RWPE2 (cell line): ENCODE data around the gene KAZN.

Experiments used
- ATAC-seq: fragments of 200-7000 bp; cut with Tn5 transposase; 3 replicates; pipeline ENCODE4 v1.9.1; 2021; ENCODE audit warnings: low read depth
- DNase-seq: peaks from one replicate; pipeline ENCODE4 v3.0.0-alpha.2; 2020; ENCODE audit warnings: low spot score
- H3K27ac ChIP-seq: fragments of 450-650 bp; 2 replicates; pipeline ENCODE4 v1.5.1; 2017; ENCODE audit warnings: mild to moderate bottlenecking; ENCODE audit not compliant: poor library complexity, severe bottlenecking
- H3K27me3 ChIP-seq: fragments of 250-450 bp; sonication (Bioruptor Pico); 2 replicates; pipeline ENCODE4 v1.5.1; 2021; ENCODE audit warnings: mild to moderate bottlenecking, moderate library complexity; ENCODE audit not compliant: insufficient read depth, poor library complexity, severe bottlenecking
- H3K36me3 ChIP-seq: fragments of 250-450 bp; sonication (Bioruptor Pico); 2 replicates; pipeline ENCODE4 v1.5.1; 2020; ENCODE audit warnings: low read depth, mild to moderate bottlenecking, moderate library complexity
- H3K4me1 ChIP-seq: fragments of 250-450 bp; sonication (Bioruptor Pico); 2 replicates; pipeline ENCODE4 v1.5.1; 2021; ENCODE audit warnings: mild to moderate bottlenecking, moderate library complexity; ENCODE audit not compliant: insufficient read depth, poor library complexity, severe bottlenecking
- H3K4me3 ChIP-seq: fragments of 250-450 bp; sonication (Bioruptor Pico); 2 replicates; pipeline ENCODE4 v1.5.1; 2021; ENCODE audit warnings: mild to moderate bottlenecking, moderate library complexity; ENCODE audit not compliant: severe bottlenecking
- H3K9me3 ChIP-seq: fragments of 250-450 bp; sonication (Bioruptor Pico); 2 replicates; pipeline ENCODE4 v1.5.1; 2021; ENCODE audit warnings: mild to moderate bottlenecking, moderate library complexity; ENCODE audit not compliant: severe bottlenecking
- CTCF ChIP-seq: fragments of 450-650 bp; IDR thresholded peaks from one replicate; pipeline ENCODE4 v1.5.1; 2017; ENCODE audit warnings: mild to moderate bottlenecking, moderate library complexity; ENCODE audit not compliant: poor library complexity, severe bottlenecking

Gene KAZN

DNA sequence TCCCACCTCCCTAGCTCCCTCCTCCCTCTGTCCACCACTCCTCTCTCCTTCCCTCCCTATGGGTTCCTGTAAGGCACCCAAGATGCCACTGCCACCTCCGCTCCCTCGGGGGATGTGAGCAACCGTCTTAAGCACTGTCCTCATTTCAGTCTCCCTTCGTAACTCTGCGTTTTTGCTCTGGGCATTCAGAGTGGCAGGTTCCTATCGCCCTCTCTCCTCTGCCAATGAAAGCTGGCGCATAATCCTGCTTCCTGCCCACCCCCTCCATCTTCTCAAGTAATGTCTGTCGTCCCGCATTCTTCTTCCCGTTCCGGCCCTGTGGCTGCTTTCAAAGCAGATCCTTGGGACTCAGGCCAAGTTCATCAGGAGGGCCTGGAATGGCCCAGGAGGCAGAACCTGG, 301.2 kb downstream of the KAZN start:
- Histone ChIP-seq H3K27ac (no peak overlapping the region), H3K27me3 (no peaks in the 10 kb centered on the region), H3K36me3 (no peaks in the 10 kb centered on the region), H3K4me1 (no peaks in the 10 kb centered on the region), H3K9me3 (no peaks in the 10 kb centered on the region), H3K4me3 (no peak overlapping the region)
- DNase-seq, result no peak
- no peak for TF ChIP-seq CTCF
- ATAC-seq, result no peak

DNA sequence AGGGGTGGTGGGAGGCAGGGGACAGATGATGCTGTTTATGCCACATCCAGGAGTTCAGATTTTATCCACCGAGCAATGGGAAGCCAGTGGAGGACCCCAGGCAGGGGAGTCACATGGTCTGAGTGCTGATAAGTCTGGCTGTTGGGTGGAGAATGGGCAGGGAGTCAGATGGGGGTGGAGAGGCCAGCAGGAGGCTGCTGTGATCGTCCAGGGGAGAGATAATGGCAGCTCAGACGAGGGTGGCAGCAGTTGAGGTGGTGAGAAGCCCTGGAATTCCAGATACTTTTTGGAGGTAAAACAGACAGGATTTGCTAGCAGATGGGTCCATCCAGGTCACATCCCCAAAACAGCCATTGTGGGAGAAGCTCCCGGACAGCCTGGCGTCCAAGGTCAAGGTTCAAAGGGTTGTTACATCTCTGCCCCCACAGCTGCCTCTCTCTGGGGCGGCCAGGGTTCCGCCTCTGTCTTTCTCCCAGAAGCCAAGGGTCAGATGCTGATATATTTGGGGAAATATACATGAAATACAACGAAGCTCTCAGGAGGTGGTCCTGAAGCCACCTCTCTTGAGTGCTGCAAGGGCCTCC, 303.0 kb downstream of the KAZN start:
- DNase-seq (no peak), ATAC-seq (no peak)
- H3K4me1 ChIP-seq, result no peaks in the 10 kb centered on the region
- no peaks in the 10 kb centered on the region for H3K9me3 ChIP-seq
- H3K27ac ChIP-seq, result no peak overlapping the region
- H3K4me3 ChIP-seq, result no peak overlapping the region
- no peak for TF ChIP-seq CTCF
- no peaks in the 10 kb centered on the region for H3K36me3 ChIP-seq
- no peaks in the 10 kb centered on the region for H3K27me3 ChIP-seq

- TF ChIP-seq CTCF, result no peak
- Histone ChIP-seq H3K36me3 (no peaks in the 10 kb centered on the region), H3K4me3 (no peak overlapping the region), H3K27me3 (no peaks in the 10 kb centered on the region), H3K4me1 (peaks cover 8% of the 10 kb centered on the region), H3K27ac (no peak overlapping the region), H3K9me3 (no peaks in the 10 kb centered on the region)
- DNase-seq (no peak), ATAC-seq (no peak)
These were observed 305.4 kb downstream of the KAZN start for GRCh38 chr1:14903922-14904321.

DNA sequence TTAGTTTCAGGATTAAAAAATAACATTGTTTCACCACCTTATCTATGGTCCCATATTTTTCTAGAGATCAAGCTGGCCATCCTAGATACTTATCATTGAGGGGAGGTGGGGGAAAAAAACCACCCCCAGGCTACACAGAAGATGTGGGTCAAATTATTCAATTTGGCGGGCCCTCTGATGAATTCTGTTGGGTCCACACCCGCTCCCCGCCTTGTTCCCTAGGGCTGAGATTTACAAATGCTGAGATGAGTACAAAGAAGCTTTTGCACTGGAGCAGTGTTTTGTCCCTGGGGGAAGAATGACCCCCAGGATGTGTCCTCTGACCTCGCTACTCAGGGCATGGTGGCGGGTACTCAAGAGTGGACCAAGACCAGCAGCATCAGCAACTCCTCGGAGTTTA, 308.2 kb downstream of the KAZN start:
- peaks cover 25% of the 10 kb centered on the region for H3K4me1 ChIP-seq
- DNase-seq (no peak), ATAC-seq (no peak)
- H3K9me3 ChIP-seq, result no peaks in the 10 kb centered on the region
- no peaks in the 10 kb centered on the region for H3K27me3 ChIP-seq
- H3K36me3 ChIP-seq, result no peaks in the 10 kb centered on the region
- H3K27ac ChIP-seq, result no peak overlapping the region
- TF ChIP-seq CTCF, result no peak
- H3K4me3 ChIP-seq, result no peak overlapping the region

GRCh38 chr1:14907416-14907815, 308.9 kb downstream of the KAZN start:
- peak overlapping the region; percentile 9 for H3K27ac ChIP-seq
- H3K4me1 ChIP-seq, result peaks cover 26% of the 10 kb centered on the region
- no peaks in the 10 kb centered on the region for H3K27me3 ChIP-seq
- no peak for ATAC-seq
- H3K4me3 ChIP-seq, result no peak overlapping the region
- no peaks in the 10 kb centered on the region for H3K36me3 ChIP-seq
- no peak for DNase-seq
- no peaks in the 10 kb centered on the region for H3K9me3 ChIP-seq
- TF ChIP-seq CTCF, result no peak
